ENCODE data around the gene CAB39. TPM values are rescaled to one million over a fixed set of nuclear protein-coding genes. Genes with fewer than 3 reads are reported as not detected.

CAB39 gene
- total RNA-seq, 1 experiment from 2014 or later: 52.5 TPM

- ATAC-seq: no peak
- Histone ChIP-seq H3F3A (ENCODE audit: low read length, unreplicated experiment) (peaks cover 8% of the 10 kb centered on the region), H3K79me2 (ENCODE audit: low read length) (peaks cover 92% of the 10 kb centered on the region), H3K27me3 (ENCODE audit: low read length) (no peaks in the 10 kb centered on the region), H3K9me3 (ENCODE audit: low read length) (no peaks in the 10 kb centered on the region), H3K4me1 (ENCODE audit: insufficient read depth, low read length) (peaks cover 40% of the 10 kb centered on the region), H3K36me3 (ENCODE audit: low read depth, low read length) (peaks cover 15% of the 10 kb centered on the region), H2AFZ (ENCODE audit: low read length) (no peak overlapping the region), H4K20me1 (ENCODE audit: low read length) (peaks cover 7% of the 10 kb centered on the region; the same call in 1 of the 2 replicates), H3K27ac (ENCODE audit: low read length) (no peak overlapping the region), H3K9me2 (replicated peaks; ENCODE audit: low read length) (no peaks in the 10 kb centered on the region), H3K4me2 (ENCODE audit: low read length) (no peak overlapping the region), H3K9ac (ENCODE audit: low read length) (no peak overlapping the region), H3K4me3 (ENCODE audit: low read length) (no peak overlapping the region)
- DNase-seq: no peak
- no TSS peak for BruUV-seq (replicated peaks)
- TF ChIP-seq EZH2phosphoT487 (IDR thresholded peaks at IDR 0.05; ENCODE audit: borderline replicate concordance, low read length) (no peak), EZH2 (IDR thresholded peaks at IDR 0.05; ENCODE audit: low read length, unreplicated experiment) (no peak), CTCF (conservative IDR thresholded peaks at IDR 0.05; ENCODE audit: low read depth, low read length) (no peak)
- intact Hi-C loops (cut with micrococcal nuclease): no loop called here
- ChIA-PET CTCF (no interaction called here), POLR2A (ENCODE audit: unreplicated experiment) (no interaction called here)
Observed at GRCh38 chr2:230742781-230743180, 30.1 kb downstream of the CAB39 start.

- peaks cover 23% of the 10 kb centered on the region for H4K20me1 ChIP-seq (ENCODE audit: low read length)
- no peaks in the 10 kb centered on the region for H3F3A ChIP-seq (ENCODE audit: low read length, unreplicated experiment)
- no peak overlapping the region for H3K4me3 ChIP-seq (ENCODE audit: low read length)
- peaks cover 12% of the 10 kb centered on the region for H3K36me3 ChIP-seq (ENCODE audit: low read depth, low read length)
- no peak overlapping the region for H3K4me2 ChIP-seq (ENCODE audit: low read length)
- BruUV-seq (replicated peaks): no TSS peak
- ChIA-PET POLR2A (ENCODE audit: unreplicated experiment) (interaction anchor here (0.6 kb wide), 1 partner anchor 56 kb away, joined by 3 read pairs; no protein-coding TSS in a partner anchor), CTCF (no interaction called here)
- H3K9me3 ChIP-seq (ENCODE audit: low read length): no peaks in the 10 kb centered on the region
- H3K4me1 ChIP-seq (ENCODE audit: insufficient read depth, low read length): peaks cover 29% of the 10 kb centered on the region
- intact Hi-C loops (cut with micrococcal nuclease): no loop called here
- no peaks in the 10 kb centered on the region for H3K27me3 ChIP-seq (ENCODE audit: low read length)
- no peaks in the 10 kb centered on the region for H3K9me2 ChIP-seq (replicated peaks; ENCODE audit: low read length)
- H3K27ac ChIP-seq (ENCODE audit: low read length): no peak overlapping the region
- ATAC-seq (no peak), DNase-seq (no peak)
- no peak overlapping the region for H2AFZ ChIP-seq (ENCODE audit: low read length)
- TF ChIP-seq EZH2phosphoT487 (IDR thresholded peaks at IDR 0.05; ENCODE audit: borderline replicate concordance, low read length): no peak
- TF ChIP-seq EZH2 (IDR thresholded peaks at IDR 0.05; ENCODE audit: low read length, unreplicated experiment): no peak
- TF ChIP-seq CTCF (conservative IDR thresholded peaks at IDR 0.05; ENCODE audit: low read depth, low read length): no peak
- no peak overlapping the region for H3K9ac ChIP-seq (ENCODE audit: low read length)
- H3K79me2 ChIP-seq (ENCODE audit: low read length): peaks cover 94% of the 10 kb centered on the region
Observed at GRCh38 chr2:230746213-230746612, 33.6 kb downstream of the CAB39 start.

- no TSS peak for BruUV-seq (replicated peaks)
- H2AFZ ChIP-seq (ENCODE audit: low read length): no peak overlapping the region
- no peak overlapping the region for H3K4me2 ChIP-seq (ENCODE audit: low read length)
- H3K36me3 ChIP-seq (ENCODE audit: low read depth, low read length): peaks cover 13% of the 10 kb centered on the region
- H3K9me2 ChIP-seq (replicated peaks; ENCODE audit: low read length): no peaks in the 10 kb centered on the region
- H3K9me3 ChIP-seq (ENCODE audit: low read length): no peaks in the 10 kb centered on the region
- peak overlapping the region; percentile 31 for H3K27ac ChIP-seq (ENCODE audit: low read length)
- no peaks in the 10 kb centered on the region for H3F3A ChIP-seq (ENCODE audit: low read length, unreplicated experiment)
- H3K27me3 ChIP-seq (ENCODE audit: low read length): no peaks in the 10 kb centered on the region
- intact Hi-C loops (cut with micrococcal nuclease): no loop called here
- H3K4me3 ChIP-seq (ENCODE audit: low read length): no peak overlapping the region
- H4K20me1 ChIP-seq (ENCODE audit: low read length): peaks cover 23% of the 10 kb centered on the region
- POLR2A ChIA-PET (ENCODE audit: unreplicated experiment): interaction anchor here (0.5 kb wide), 1 partner anchor 20 kb away, joined by 3 read pairs; no protein-coding TSS in a partner anchor
- H3K4me1 ChIP-seq (ENCODE audit: insufficient read depth, low read length): peaks cover 31% of the 10 kb centered on the region
- no peak overlapping the region for H3K9ac ChIP-seq (ENCODE audit: low read length)
- DNase-seq (peak; percentile 55), ATAC-seq (peak; percentile 32)
- peaks cover 95% of the 10 kb centered on the region for H3K79me2 ChIP-seq (ENCODE audit: low read length)
- TF ChIP-seq CTCF (conservative IDR thresholded peaks at IDR 0.05; ENCODE audit: low read depth, low read length) (no peak), EZH2phosphoT487 (IDR thresholded peaks at IDR 0.05; ENCODE audit: borderline replicate concordance, low read length) (no peak), EZH2 (IDR thresholded peaks at IDR 0.05; ENCODE audit: low read length, unreplicated experiment) (no peak)
- CTCF ChIA-PET: no interaction called here
Observed at GRCh38 chr2:230748087-230748486, 35.4 kb downstream of the CAB39 start.

Data from PC-3 (cell line).